Subcutaneous adipose tissue (tissue), 4 donors: ENCODE results near the gene SIRPA. TPM values are rescaled to one million over a fixed set of nuclear protein-coding genes. Genes with fewer than 3 reads are reported as not detected.

Experiments used
- CTCF ChIP-seq: fragments of 450-650 bp; IDR thresholded peaks from one replicate; pipeline ENCODE4 v1.5.1; 2016; ENCODE audit warnings: low read depth, mild to moderate bottlenecking, control low read depth, antibody characterized with exemption, moderate library complexity
- total RNA-seq, 4 donors: library from RNA; depleted of rRNA; stranded (reverse); fragments of >200 nt; gene quantifications; one replicate each; pipeline ENCODE4 v1.1.0, GENCODE V29; 2016

The SIRPA gene
- total RNA-seq, 4 donors from 2014 or later = 35.0 to 101 (median 53.1) TPM

GRCh38 chr20:1964659-1965405, 69.6 kb downstream of the SIRPA start:
- TF ChIP-seq CTCF = no peak

GRCh38 chr20:1965520-1966351, 70.5 kb downstream of the SIRPA start:
- TF ChIP-seq CTCF = no peak

GRCh38 chr20:1968964-1969363, 73.8 kb downstream of the SIRPA start:
- no peak for TF ChIP-seq CTCF

GRCh38 chr20:1971893-1972586, 76.8 kb downstream of the SIRPA start:
- TF ChIP-seq CTCF = no peak

- no peak for TF ChIP-seq CTCF
These were observed 78.6 kb downstream of the SIRPA start for GRCh38 chr20:1973601-1974440.

- TF ChIP-seq CTCF = no peak
These were observed 80.1 kb downstream of the SIRPA start for GRCh38 chr20:1975291-1975690.
